GM10266 (cell line): Measurements from ENCODE around the gene PVR.

Experiments
- DNase-seq: peaks from one replicate; pipeline ENCODE4 v3.0.0; 2012; ENCODE audit errors: extremely low spot score
- TF ChIP-seq, protein P1 (sequence below): IDR thresholded peaks from 2 replicates; pipeline ENCODE4 v1.5.1; 2012; ENCODE audit warnings: mild to moderate bottlenecking, low read depth; ENCODE audit not compliant: control insufficient read depth, insufficient read depth; ENCODE audit errors: missing control alignments

The PVR gene

DNA sequence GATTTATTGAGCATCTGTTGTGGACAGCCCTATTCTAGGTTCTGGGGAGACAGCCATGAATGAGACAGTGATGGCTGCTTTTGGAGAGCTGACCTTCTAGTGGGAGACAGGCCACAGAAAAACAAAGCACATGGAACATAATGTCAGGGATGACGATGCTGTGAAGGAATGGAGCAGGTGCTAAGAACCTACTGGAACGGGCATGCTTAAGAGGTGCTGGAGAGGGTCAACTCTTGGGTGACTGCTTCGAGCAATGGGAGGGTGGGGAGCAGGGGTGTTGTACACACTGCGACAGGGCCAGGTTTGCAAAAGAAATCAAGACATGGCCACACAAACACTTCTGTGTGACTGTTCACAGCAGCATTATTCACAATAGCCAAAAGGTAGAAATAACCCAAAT lies 43.2 kb downstream of the PVR start:
- TF ChIP-seq, protein P1, sequence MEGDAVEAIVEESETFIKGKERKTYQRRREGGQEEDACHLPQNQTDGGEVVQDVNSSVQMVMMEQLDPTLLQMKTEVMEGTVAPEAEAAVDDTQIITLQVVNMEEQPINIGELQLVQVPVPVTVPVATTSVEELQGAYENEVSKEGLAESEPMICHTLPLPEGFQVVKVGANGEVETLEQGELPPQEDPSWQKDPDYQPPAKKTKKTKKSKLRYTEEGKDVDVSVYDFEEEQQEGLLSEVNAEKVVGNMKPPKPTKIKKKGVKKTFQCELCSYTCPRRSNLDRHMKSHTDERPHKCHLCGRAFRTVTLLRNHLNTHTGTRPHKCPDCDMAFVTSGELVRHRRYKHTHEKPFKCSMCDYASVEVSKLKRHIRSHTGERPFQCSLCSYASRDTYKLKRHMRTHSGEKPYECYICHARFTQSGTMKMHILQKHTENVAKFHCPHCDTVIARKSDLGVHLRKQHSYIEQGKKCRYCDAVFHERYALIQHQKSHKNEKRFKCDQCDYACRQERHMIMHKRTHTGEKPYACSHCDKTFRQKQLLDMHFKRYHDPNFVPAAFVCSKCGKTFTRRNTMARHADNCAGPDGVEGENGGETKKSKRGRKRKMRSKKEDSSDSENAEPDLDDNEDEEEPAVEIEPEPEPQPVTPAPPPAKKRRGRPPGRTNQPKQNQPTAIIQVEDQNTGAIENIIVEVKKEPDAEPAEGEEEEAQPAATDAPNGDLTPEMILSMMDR: no peak
- no peak for DNase-seq

DNA sequence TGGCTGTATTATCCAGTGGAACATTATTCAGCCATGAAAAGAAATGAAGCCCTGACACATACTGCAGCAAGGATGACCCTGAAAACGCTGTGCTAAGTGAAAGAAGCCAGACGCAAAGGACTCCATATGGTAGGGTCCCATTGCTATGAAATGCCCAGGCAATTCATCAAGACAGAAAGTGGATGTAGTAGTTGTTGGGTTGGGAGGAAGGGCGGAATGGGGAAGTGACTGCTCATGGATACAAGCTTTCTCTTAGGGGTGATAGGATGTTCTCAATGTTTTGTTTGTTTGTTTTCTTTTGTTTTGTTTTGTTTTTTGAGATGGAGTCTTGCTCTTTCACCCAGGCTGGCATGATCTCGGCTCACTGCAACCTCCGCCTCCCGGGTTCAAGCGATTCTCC lies 44.2 kb downstream of the PVR start:
- no peak for DNase-seq
- TF ChIP-seq, protein P1: no peak

DNA sequence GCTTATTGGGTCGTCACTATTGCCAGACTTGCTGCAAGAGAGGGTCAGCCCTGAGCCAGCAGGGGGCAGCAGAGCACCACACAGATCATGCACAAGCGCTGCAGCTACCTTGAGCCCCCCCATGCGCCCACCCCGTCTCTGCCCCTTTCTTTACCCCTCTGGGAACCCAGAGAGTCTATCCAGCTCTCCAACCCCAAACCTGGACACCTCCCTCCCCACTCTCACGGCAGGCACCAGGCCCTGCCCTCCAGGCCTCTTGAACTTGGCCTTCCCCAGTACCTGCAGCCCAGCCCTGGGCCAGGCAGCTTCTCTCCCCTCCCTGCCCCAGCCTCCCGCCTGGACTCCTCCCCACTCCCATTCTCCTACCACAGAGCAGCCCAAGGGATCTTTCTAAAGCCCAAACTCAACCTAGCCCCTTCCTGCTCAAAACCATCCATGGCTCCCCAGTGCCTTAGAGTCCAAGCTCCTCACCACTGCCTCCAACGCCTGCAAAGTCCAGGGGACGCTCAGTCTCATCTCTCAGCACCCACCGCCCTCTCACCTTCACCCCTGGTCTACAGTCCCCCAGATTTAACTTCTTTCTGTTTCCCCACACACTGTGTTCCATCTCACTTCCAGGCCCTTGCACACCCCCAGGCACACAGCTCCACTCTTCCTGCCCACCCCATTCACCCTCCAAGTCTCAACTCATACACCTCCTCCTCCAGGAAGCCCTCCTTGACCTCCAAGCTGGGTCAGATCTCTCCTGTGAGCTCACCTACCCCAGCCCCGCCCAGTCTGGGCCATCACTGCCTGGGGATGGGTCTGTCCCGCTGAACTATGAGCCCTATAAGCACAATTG lies 45.8 kb downstream of the PVR start:
- TF ChIP-seq, protein P1: peak; percentile 96
- peak; percentile 64 for DNase-seq

DNA sequence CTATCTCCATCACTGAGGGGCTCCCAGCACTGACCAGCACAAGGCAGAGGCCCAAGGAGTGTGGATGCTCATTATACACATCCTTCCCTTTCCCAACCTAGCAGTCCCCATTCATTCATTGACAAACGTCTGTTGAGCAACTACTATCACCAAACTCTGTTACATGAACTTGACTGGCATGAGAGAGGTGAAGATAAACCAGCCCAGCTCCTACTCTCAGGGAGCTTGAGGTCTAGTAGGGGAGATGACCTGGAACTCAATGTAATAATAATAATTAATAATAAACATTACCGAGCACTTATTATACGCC lies 46.4 kb downstream of the PVR start:
- TF ChIP-seq, protein P1: no peak
- no peak for DNase-seq

DNA sequence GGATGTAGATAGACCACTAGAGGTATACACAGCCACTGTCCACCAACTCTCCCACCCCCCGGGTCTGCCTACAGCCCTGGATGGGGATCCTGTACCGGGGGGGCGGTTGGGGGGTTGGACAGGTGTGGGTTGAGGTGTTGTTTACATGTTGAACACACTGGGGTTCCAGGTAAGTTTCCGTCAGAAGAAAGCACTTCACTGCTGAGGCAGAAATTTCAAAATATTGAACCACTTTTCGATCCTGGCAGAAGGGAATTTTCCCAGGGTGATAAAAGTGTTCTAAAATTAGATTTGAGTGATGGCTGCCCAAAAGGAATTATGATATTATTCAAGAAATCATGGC lies 48.6 kb downstream of the PVR start:
- DNase-seq: no peak
- TF ChIP-seq, protein P1: no peak

DNA sequence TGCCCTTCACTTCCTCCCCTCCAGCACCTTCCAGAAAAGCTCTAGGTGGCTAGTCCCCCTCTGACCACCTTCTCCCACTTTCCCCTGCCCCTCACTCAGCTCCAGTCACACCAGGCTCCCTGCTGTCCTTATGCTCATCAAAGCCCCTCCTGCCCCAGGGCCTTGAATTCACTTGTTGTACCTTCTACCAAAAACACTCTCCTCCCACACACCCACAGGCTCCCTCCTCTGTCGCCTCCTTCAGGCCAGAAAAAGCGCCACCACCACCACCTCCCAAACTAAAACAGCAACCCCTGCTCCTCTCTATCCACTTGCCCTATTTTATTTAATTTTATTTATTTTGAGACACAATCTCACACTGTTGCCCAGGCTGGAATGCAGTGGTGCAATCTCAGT lies 50.5 kb downstream of the PVR start:
- no peak for DNase-seq
- TF ChIP-seq, protein P1: peak; percentile 25

DNA sequence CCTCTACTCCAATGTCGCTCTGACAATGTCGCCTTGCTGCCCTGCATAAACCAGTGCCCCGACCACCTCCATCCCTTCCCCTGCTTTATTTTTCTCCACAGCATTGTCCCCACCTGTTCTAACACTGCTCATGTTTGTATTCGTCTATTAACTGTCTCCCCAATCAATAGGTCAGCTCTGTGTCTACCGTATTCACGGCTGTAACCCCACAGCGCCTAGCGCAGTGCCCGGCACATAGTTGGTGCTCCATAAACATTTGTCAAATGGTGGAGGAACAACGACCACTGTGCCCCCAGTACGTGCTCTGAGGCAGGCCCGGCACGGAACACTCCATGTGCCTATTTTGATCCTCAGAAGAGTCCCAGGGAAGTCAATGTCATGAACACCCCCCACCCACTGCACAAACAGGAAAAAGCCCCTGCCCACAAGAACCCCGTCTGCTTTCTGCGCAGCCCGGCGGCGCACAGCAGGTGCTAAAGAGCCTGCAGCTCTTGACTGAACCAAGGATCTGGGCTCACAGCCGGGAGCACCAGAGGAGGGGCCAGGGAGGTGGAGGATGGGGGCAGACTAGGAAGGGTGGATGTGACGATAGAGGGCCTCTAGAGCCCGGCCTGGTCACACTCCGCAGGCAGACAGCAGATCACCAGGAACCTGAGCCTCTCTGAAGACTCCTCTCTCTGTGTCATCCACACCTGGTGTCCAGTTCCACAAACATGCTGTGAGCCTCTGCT lies 53.4 kb downstream of the PVR start:
- TF ChIP-seq, protein P1: no peak
- DNase-seq: no peak
